Head of caudate nucleus (tissue), 42 donors: ENCODE results near the gene MRPS24.

Experiments used
- DNase-seq, 42 donors: peaks; one replicate each; pipeline versions ENCODE4 v3.0.0 to v3.0.0-alpha.2; 2020 to 2021; ENCODE audit warnings: mixed read lengths in 7 of 42
- intact Hi-C: fragments of 100-400 bp; cut with DNase I; formaldehyde crosslinking; loops from one replicate; pipeline ENCODE4 v1.15.0; 2022

The MRPS24 gene

GRCh38 chr7:43879477-43879876 lies 10.2 kb upstream of the MRPS24 start:
- DNase-seq = no peak
- intact Hi-C loops = no loop called here

- intact Hi-C loops = no loop called here
- DNase-seq = no peak
Observed at GRCh38 chr7:43878867-43879266, 9.6 kb upstream of the MRPS24 start.

- DNase-seq = no peak
- intact Hi-C loops = no loop called here
Observed at GRCh38 chr7:43877968-43878864, 8.9 kb upstream of the MRPS24 start.

- no peak for DNase-seq
- intact Hi-C loops = no loop called here
Observed at GRCh38 chr7:43876976-43877745, 7.8 kb upstream of the MRPS24 start.

- intact Hi-C loops = no loop called here
- no peak for DNase-seq
Observed at GRCh38 chr7:43876241-43876640, 6.9 kb upstream of the MRPS24 start.

- intact Hi-C loops = no loop called here
- DNase-seq = no peak
Observed at GRCh38 chr7:43873300-43873699, 4.0 kb upstream of the MRPS24 start.

- DNase-seq = peak in 36 of 42 donors; percentile 27 to 89 (median 60)
- intact Hi-C loops = no loop called here
Observed at GRCh38 chr7:43872406-43873110, 3.2 kb upstream of the MRPS24 start.

GRCh38 chr7:43871064-43871463 lies 1.7 kb upstream of the MRPS24 start:
- intact Hi-C loops = no loop called here
- no peak for DNase-seq

GRCh38 chr7:43870316-43870715 lies 999 bp upstream of the MRPS24 start:
- DNase-seq = no peak
- intact Hi-C loops = no loop called here

GRCh38 chr7:43869867-43870240 lies 537 bp upstream of the MRPS24 start:
- intact Hi-C loops = no loop called here
- peak in 2 of 42 donors; percentile 7 to 27 for DNase-seq

- no peak for DNase-seq
- intact Hi-C loops = no loop called here
Observed at GRCh38 chr7:43868681-43869005, 674 bp downstream of the MRPS24 start.

- DNase-seq = no peak
- intact Hi-C loops = no loop called here
Observed at GRCh38 chr7:43868181-43868580, 1.1 kb downstream of the MRPS24 start.

GRCh38 chr7:43865277-43865676 lies 4.0 kb downstream of the MRPS24 start:
- no peak for DNase-seq
- intact Hi-C loops = no loop called here

GRCh38 chr7:43864126-43864525 lies 5.2 kb downstream of the MRPS24 start:
- no peak for DNase-seq
- intact Hi-C loops = no loop called here

- intact Hi-C loops = no loop called here
Observed at GRCh38 chr7:43856996-43857395, 12.3 kb downstream of the MRPS24 start.

GRCh38 chr7:43856316-43856715 lies 13.0 kb downstream of the MRPS24 start:
- no peak for DNase-seq
- intact Hi-C loops = no loop called here

More at GRCh38 chr7:43856996-43857395, 12.3 kb downstream of the MRPS24 start:
- DNase-seq = no peak

GRCh38 chr7:43855176-43855575 lies 14.1 kb downstream of the MRPS24 start:
- DNase-seq = no peak
- intact Hi-C loops = no loop called here

GRCh38 chr7:43851805-43852204 lies 17.5 kb downstream of the MRPS24 start:
- DNase-seq = peak in 2 of 42 donors; percentile 24 to 49
- intact Hi-C loops = no loop called here

GRCh38 chr7:43850348-43851116 lies 18.8 kb downstream of the MRPS24 start:
- intact Hi-C loops = no loop called here
- DNase-seq = no peak
